SK-N-SH treated with all-trans-retinoic acid at 6 μM for 48 hours (cell line): ENCODE measurements around the gene HTT.

ENCODE experiments used
- ARNTL ChIP-seq: fragments of 450-650 bp; formaldehyde crosslinking; IDR thresholded peaks from 2 replicates; pipeline ENCODE4 v1.5.0; 2020; ENCODE audit warnings: low read depth, mild to moderate bottlenecking, moderate library complexity, borderline replicate concordance
- BACH2 ChIP-seq: fragments of 250-450 bp; sonication (Bioruptor Pico); IDR thresholded peaks from 2 replicates; pipeline ENCODE4 v1.9.0; 2021; ENCODE audit warnings: mild to moderate bottlenecking, borderline replicate concordance
- CREB5 ChIP-seq: fragments of 250-450 bp; sonication (Bioruptor Pico); IDR thresholded peaks from 2 replicates; pipeline ENCODE4 v1.5.1; 2020; ENCODE audit warnings: low read depth, mild to moderate bottlenecking, moderate library complexity
- ISL1 ChIP-seq: fragments of 250-450 bp; sonication (Bioruptor Pico); IDR thresholded peaks from 2 replicates; pipeline ENCODE4 v2.1.2; 2022; ENCODE audit warnings: mild to moderate bottlenecking, moderate library complexity
- PATZ1 ChIP-seq: fragments of 250-450 bp; sonication (Bioruptor Pico); IDR thresholded peaks from 2 replicates; pipeline ENCODE4 v1.8.0; 2020; ENCODE audit warnings: mild to moderate bottlenecking, moderate library complexity, borderline replicate concordance
- RARB ChIP-seq: fragments of 250-450 bp; sonication (Bioruptor Pico); IDR thresholded peaks from 2 replicates; pipeline ENCODE4 v1.8.0; 2021; ENCODE audit warnings: mild to moderate bottlenecking, moderate library complexity
- TCF4 ChIP-seq: fragments of 250-450 bp; sonication (Bioruptor Pico); IDR thresholded peaks from 2 replicates; pipeline ENCODE4 v1.8.0; 2021; ENCODE audit warnings: mild to moderate bottlenecking, moderate library complexity, borderline replicate concordance
- TOX ChIP-seq: fragments of 250-450 bp; sonication (Bioruptor Pico); IDR thresholded peaks from 2 replicates; pipeline ENCODE4 v1.8.0; 2021; ENCODE audit warnings: mild to moderate bottlenecking, moderate library complexity, borderline replicate concordance
- TSHZ2 ChIP-seq: fragments of 250-450 bp; sonication (Bioruptor Pico); IDR thresholded peaks from 2 replicates; pipeline ENCODE4 v1.5.0; 2020; ENCODE audit warnings: mild to moderate bottlenecking, moderate library complexity
- ZC3H10 ChIP-seq: fragments of 250-450 bp; sonication (Bioruptor Pico); IDR thresholded peaks from 2 replicates; pipeline ENCODE4 v1.5.1; 2021; ENCODE audit warnings: mild to moderate bottlenecking, moderate library complexity
- ZFP3 ChIP-seq: fragments of 250-450 bp; sonication (Bioruptor Pico); IDR thresholded peaks from 2 replicates; pipeline ENCODE4 v1.5.0; 2020; ENCODE audit warnings: mild to moderate bottlenecking, moderate library complexity
- ZFP30 ChIP-seq: fragments of 450-650 bp; formaldehyde crosslinking; IDR thresholded peaks from 2 replicates; pipeline ENCODE4 v1.5.0; 2022; ENCODE audit warnings: mild to moderate bottlenecking, moderate library complexity
- ZNF565 ChIP-seq: fragments of 450-650 bp; formaldehyde crosslinking; conservative IDR thresholded peaks from 2 replicates; pipeline ENCODE4 v1.5.0; 2020; ENCODE audit warnings: low read depth, mild to moderate bottlenecking, moderate library complexity

GRCh38 chr4:3291411-3291968 is 217.0 kb downstream of the HTT start:
- TF ChIP-seq CREB5 (CRISPR knock-in tag), result no peak
- no peak for TF ChIP-seq RARB (CRISPR knock-in tag)
- no peak for TF ChIP-seq TSHZ2 (CRISPR knock-in tag)
- TF ChIP-seq ZFP30, result no peak
- no peak for TF ChIP-seq ARNTL (CRISPR knock-in tag)
- no peak for TF ChIP-seq ISL1
- no peak for TF ChIP-seq PATZ1 (CRISPR knock-in tag)
- TF ChIP-seq ZFP3 (CRISPR knock-in tag), result no peak
- no peak for TF ChIP-seq TOX (CRISPR knock-in tag)
- no peak for TF ChIP-seq BACH2 (CRISPR knock-in tag)
- TF ChIP-seq ZC3H10 (CRISPR knock-in tag), result no peak
- no peak for TF ChIP-seq TCF4 (CRISPR knock-in tag)
- TF ChIP-seq ZNF565 (CRISPR knock-in tag), result no peak
